Stomach (tissue), 9 donors: ENCODE data around the gene ZNF106. TPM values are rescaled to one million over a fixed set of nuclear protein-coding genes. Genes with fewer than 3 reads are reported as not detected.
A peak's percentile ranks its signal among the peaks of the same experiment; 100 is the strongest.

ENCODE experiments used
- DNase-seq, 2 donors: peaks; one replicate each; pipeline versions ENCODE4 v3.0.0 to v3.0.0-alpha.2; 2013 to 2019
- H3K27ac ChIP-seq, 5 donors: fragments of 200-600 bp in 4 of 5; sonication (generic) in 4 of 5; one replicate each; pipeline ENCODE4 v1.5.1; 2013 to 2019; ENCODE audit warnings: mild to moderate bottlenecking in 1 of 5, moderate library complexity in 1 of 5
- H3K27me3 ChIP-seq, 3 donors: fragments of 200-600 bp; sonication (generic); one replicate each; pipeline ENCODE4 v1.5.1; 2017 to 2019; ENCODE audit warnings: mixed run types in 1 of 3
- H3K36me3 ChIP-seq, 4 donors: fragments of 200-600 bp; sonication (generic); 1 replicate in 3 of 4; 2 replicates in 1 of 4; pipeline ENCODE4 v1.5.1; 2016 to 2019
- H3K4me1 ChIP-seq, 4 donors: fragments of 200-600 bp; sonication (generic); one replicate each; pipeline ENCODE4 v1.5.1; 2016 to 2019
- H3K4me3 ChIP-seq, 4 donors: fragments of 200-600 bp; sonication (generic) in 3 of 4; one replicate each; pipeline ENCODE4 v1.5.1; 2016 to 2019; ENCODE audit warnings: mild to moderate bottlenecking in 1 of 4
- H3K9me3 ChIP-seq, 4 donors: fragments of 200-600 bp; sonication (generic); one replicate each; pipeline ENCODE4 v1.5.1; 2016 to 2019
- CTCF ChIP-seq, 7 experiments: fragments of 450-650 bp in 4 of 7; fragments of 200-600 bp in 3 of 7; sonication (generic) in 3 of 7; IDR thresholded peaks; one replicate each; pipeline ENCODE4 v1.5.1; 2016 to 2019; ENCODE audit warnings: antibody characterized with exemption in 7 of 7, control low read depth in 2 of 7, mild to moderate bottlenecking in 1 of 7
- EP300 ChIP-seq: sonication (generic); formaldehyde crosslinking; IDR thresholded peaks from one replicate; pipeline ENCODE4 v1.6.1; 2017; ENCODE audit warnings: antibody characterized with exemption
- POLR2A ChIP-seq, 4 donors: fragments of 450-650 bp; IDR thresholded peaks; one replicate each; pipeline ENCODE4 v1.6.1; 2016; ENCODE audit warnings: antibody characterized with exemption in 4 of 4, control low read depth in 2 of 4, mild to moderate bottlenecking in 1 of 4, moderate library complexity in 1 of 4
- POLR2AphosphoS5 ChIP-seq, 3 donors: sonication (generic); formaldehyde crosslinking; IDR thresholded peaks; one replicate each; pipeline ENCODE4 v1.6.1; 2016; ENCODE audit warnings: antibody characterized with exemption in 3 of 3
- WGBS, 5 donors: extraction: QIAGEN DNeasy Blood & Tissue Kit in 3 of 5; methylation state at CpG; one replicate each; pipeline versions ENCODE4 v1.1.5 to v1.1.7; 2013 to 2018; 5-methylcytosine and 5-hydroxymethylcytosine counted together
- intact Hi-C: fragments of 100-400 bp; cut with DNase I; formaldehyde crosslinking; loops from one replicate; pipeline ENCODE4 v1.15.1; 2023; ENCODE audit warnings: low total_unique reads
- polyA plus RNA-seq, 3 donors: library from polyadenylated mRNA; stranded (reverse); fragments of 200-250 nt; gene quantifications; one replicate each; pipeline ENCODE4 v1.2.3, GENCODE V29; 2013
- total RNA-seq, 5 donors: library from RNA; depleted of rRNA; stranded (reverse); fragments of >200 nt; gene quantifications; one replicate each; pipeline versions ENCODE4 v1.1.0 to v1.2.3, GENCODE V29; 2014 to 2016
- donor health status: healthy with polysubstance abuse.
- donor health status: Bipolar disorder and iron deficiency.
- donor health status: healthy.

The ZNF106 gene
- total and polyA plus RNA-seq, 8 donors = 4.5 to 238 (median 41.9) TPM

GRCh38 chr15:42402455-42403205 is 88.3 kb downstream of the ZNF106 start:
- no peaks in the 10 kb centered on the region for H3K27me3 ChIP-seq
- no peaks in the 10 kb centered on the region for H3K9me3 ChIP-seq
- H3K4me1 ChIP-seq = peaks cover 0 to 3% (median 0%) of the 10 kb centered on the region in 4 donors
- H3K4me3 ChIP-seq = no peak overlapping the region
- intact Hi-C loops = no loop called here
- no peak for DNase-seq
- peaks cover 0 to 48% (median 29%) of the 10 kb centered on the region in 4 donors for H3K36me3 ChIP-seq
- no peak overlapping the region for H3K27ac ChIP-seq
- WGBS, 5 donors = 84 to 92% (median 89%) methylated on average over 14 to 15 of the region's 15 CpGs
- TF ChIP-seq EP300 = no peak
- no peak for TF ChIP-seq POLR2A (IDR thresholded peaks at IDR 0.05)
- TF ChIP-seq CTCF (IDR thresholded peaks at IDR 0.05) = no peak
- TF ChIP-seq POLR2AphosphoS5 (IDR thresholded peaks at IDR 0.05) = no peak

GRCh38 chr15:42401544-42402454 is 89.1 kb downstream of the ZNF106 start:
- intact Hi-C loops = no loop called here
- no peak overlapping the region for H3K4me3 ChIP-seq
- whole genome bisulfite sequencing, 5 donors = 82 to 90% (median 88%) methylated on average over 22 to 24 of the region's 24 CpGs
- no peak for DNase-seq
- no peak for TF ChIP-seq POLR2A (IDR thresholded peaks at IDR 0.05)
- TF ChIP-seq POLR2AphosphoS5 (IDR thresholded peaks at IDR 0.05) = no peak
- TF ChIP-seq CTCF (IDR thresholded peaks at IDR 0.05) = no peak
- no peak for TF ChIP-seq EP300
- peaks cover 0 to 56% (median 32%) of the 10 kb centered on the region in 4 donors for H3K36me3 ChIP-seq
- H3K27me3 ChIP-seq = no peaks in the 10 kb centered on the region
- no peak overlapping the region for H3K27ac ChIP-seq
- no peaks in the 10 kb centered on the region for H3K9me3 ChIP-seq
- H3K4me1 ChIP-seq = peaks cover 0 to 3% (median 0%) of the 10 kb centered on the region in 4 donors

GRCh38 chr15:42395838-42396237 is 95.1 kb downstream of the ZNF106 start:
- H3K4me1 ChIP-seq = no peaks in the 10 kb centered on the region
- 50 to 70% (median 54%) methylated on average over 1 of the region's 1 CpG for WGBS, 5 donors
- no peak overlapping the region for H3K27ac ChIP-seq
- no peaks in the 10 kb centered on the region for H3K27me3 ChIP-seq
- no peaks in the 10 kb centered on the region for H3K9me3 ChIP-seq
- no peak for TF ChIP-seq EP300
- DNase-seq = no peak
- intact Hi-C loops = no loop called here
- peaks cover 0 to 32% (median 13%) of the 10 kb centered on the region in 4 donors for H3K36me3 ChIP-seq
- H3K4me3 ChIP-seq = no peak overlapping the region

- H3K4me1 ChIP-seq = no peaks in the 10 kb centered on the region
- peak in 1 of 2 donors; percentile 17 for DNase-seq
- no peak for TF ChIP-seq EP300
- no peak for TF ChIP-seq POLR2A (IDR thresholded peaks at IDR 0.05)
- no peak for TF ChIP-seq POLR2AphosphoS5 (IDR thresholded peaks at IDR 0.05)
- no peak for TF ChIP-seq CTCF (IDR thresholded peaks at IDR 0.05)
- H3K27me3 ChIP-seq = no peaks in the 10 kb centered on the region
- H3K4me3 ChIP-seq = no peak overlapping the region
- no peak overlapping the region for H3K27ac ChIP-seq
- intact Hi-C loops = no loop called here
- no peaks in the 10 kb centered on the region for H3K9me3 ChIP-seq
- WGBS, 5 donors = 85 to 92% (median 91%) methylated on average over 13 of the region's 13 CpGs
- peaks cover 0 to 15% (median 6%) of the 10 kb centered on the region in 4 donors for H3K36me3 ChIP-seq
Measured at GRCh38 chr15:42394106-42394505, 96.8 kb downstream of the ZNF106 start.
